ENCODE data around the gene PRPF8. TPM values are rescaled to one million over a fixed set of nuclear protein-coding genes. Genes with fewer than 3 reads are reported as not detected.

PRPF8 gene
- total RNA-seq, 4 donors from 2014 or later, result 111 to 195 (median 161) TPM

- Histone ChIP-seq H3K4me1 (peaks cover 2 to 66% (median 37%) of the 10 kb centered on the region in 3 donors), H3K36me3 (peaks cover 0 to 26% of the 10 kb centered on the region in 2 donors), H3K27me3 (no peaks in the 10 kb centered on the region), H3K4me3 (peak overlapping the region; percentile 92 to 100), H3K27ac (peak overlapping the region; percentile 99 to 100 (median 100)), H3K9me3 (no peaks in the 10 kb centered on the region)
- WGBS, 2 donors (ENCODE audit: low coverage in 1 of 2), result 0 to 2% methylated on average over 14 to 19 of the region's 70 CpGs
- ATAC-seq, result peak; percentile 80
- TF ChIP-seq POLR2A (IDR thresholded peaks at IDR 0.05) (peak; percentile 100), POLR2AphosphoS5 (IDR thresholded peaks at IDR 0.05) (peak; percentile 100), EP300 (IDR thresholded peaks at IDR 0.05) (no peak), CTCF (IDR thresholded peaks at IDR 0.05) (peak in 3 of 4 experiments; percentile 6 to 41 (median 40))
Measured at GRCh38 chr17:1716076-1716911, 31.6 kb upstream of the PRPF8 start.

GRCh38 chr17:1715803-1716075, 31.1 kb upstream of the PRPF8 start:
- peak overlapping the region; percentile 97 to 100 (median 99) for H3K27ac ChIP-seq
- ATAC-seq, result no peak
- TF ChIP-seq POLR2A (IDR thresholded peaks at IDR 0.05) (no peak), POLR2AphosphoS5 (IDR thresholded peaks at IDR 0.05) (no peak), EP300 (IDR thresholded peaks at IDR 0.05) (no peak), CTCF (IDR thresholded peaks at IDR 0.05) (no peak)
- peaks cover 0 to 26% of the 10 kb centered on the region in 2 donors for H3K36me3 ChIP-seq
- peaks cover 2 to 66% (median 37%) of the 10 kb centered on the region in 3 donors for H3K4me1 ChIP-seq
- H3K27me3 ChIP-seq, result no peaks in the 10 kb centered on the region
- peak overlapping the region; percentile 92 to 100 for H3K4me3 ChIP-seq
- no peaks in the 10 kb centered on the region for H3K9me3 ChIP-seq
- WGBS, 2 donors (ENCODE audit: low coverage in 1 of 2), result no CpG with 5 or more reads among the region's 23 CpGs

- H3K9me3 ChIP-seq, result no peaks in the 10 kb centered on the region
- H3K36me3 ChIP-seq, result peaks cover 0 to 26% of the 10 kb centered on the region in 2 donors
- ATAC-seq, result peak; percentile 60
- WGBS, 2 donors (ENCODE audit: low coverage in 1 of 2), result 0% methylated on average over 1 of the region's 32 CpGs; no CpG with 5 or more reads in 1 of the 2 donors
- no peaks in the 10 kb centered on the region for H3K27me3 ChIP-seq
- peak overlapping the region; percentile 97 to 100 (median 99) for H3K27ac ChIP-seq
- H3K4me1 ChIP-seq, result peaks cover 2 to 65% (median 40%) of the 10 kb centered on the region in 3 donors
- H3K4me3 ChIP-seq, result peak overlapping the region; percentile 92 to 100
- peak in 1 of 4 experiments; percentile 9 for TF ChIP-seq CTCF (IDR thresholded peaks at IDR 0.05)
- TF ChIP-seq POLR2A (IDR thresholded peaks at IDR 0.05), result peak; percentile 69 to 79
- peak; percentile 20 for TF ChIP-seq EP300 (IDR thresholded peaks at IDR 0.05)
- TF ChIP-seq POLR2AphosphoS5 (IDR thresholded peaks at IDR 0.05), result peak; percentile 81
Measured at GRCh38 chr17:1714980-1715802, 30.5 kb upstream of the PRPF8 start.

GRCh38 chr17:1714427-1714979, 29.8 kb upstream of the PRPF8 start:
- Histone ChIP-seq H3K27ac (peak overlapping the region; percentile 97 to 100 (median 99)), H3K36me3 (peaks cover 0 to 26% of the 10 kb centered on the region in 2 donors), H3K27me3 (no peaks in the 10 kb centered on the region), H3K9me3 (no peaks in the 10 kb centered on the region), H3K4me1 (peaks cover 2 to 70% (median 42%) of the 10 kb centered on the region in 3 donors), H3K4me3 (peak overlapping the region; percentile 92 to 100)
- WGBS, 2 donors (ENCODE audit: low coverage in 1 of 2), result 4% methylated on average over 4 to 7 of the region's 19 CpGs
- ATAC-seq, result peak; percentile 52
- TF ChIP-seq POLR2A (IDR thresholded peaks at IDR 0.05), result no peak
- TF ChIP-seq POLR2AphosphoS5 (IDR thresholded peaks at IDR 0.05), result peak; percentile 89
- TF ChIP-seq CTCF (IDR thresholded peaks at IDR 0.05), result no peak

Measured in gastroesophageal sphincter (tissue), 4 donors.